Activated CD4-positive, CD25-positive, alpha-beta regulatory T cell treated with anti-CD3 and anti-CD28 coated beads, Interleukin-2, amount 50 U/mL, for 24 hours (primary cell): Measurements from ENCODE around the gene PRDX2.

Experiments used
- ATAC-seq, 2 donors: fragments of 150-1000 bp; cut with Tn5 transposase; one replicate each; pipeline ENCODE4 v1.10.0; 2021; ENCODE audit warnings: mild to moderate bottlenecking in 1 of 2, moderate library complexity in 1 of 2

PRDX2 gene

DNA sequence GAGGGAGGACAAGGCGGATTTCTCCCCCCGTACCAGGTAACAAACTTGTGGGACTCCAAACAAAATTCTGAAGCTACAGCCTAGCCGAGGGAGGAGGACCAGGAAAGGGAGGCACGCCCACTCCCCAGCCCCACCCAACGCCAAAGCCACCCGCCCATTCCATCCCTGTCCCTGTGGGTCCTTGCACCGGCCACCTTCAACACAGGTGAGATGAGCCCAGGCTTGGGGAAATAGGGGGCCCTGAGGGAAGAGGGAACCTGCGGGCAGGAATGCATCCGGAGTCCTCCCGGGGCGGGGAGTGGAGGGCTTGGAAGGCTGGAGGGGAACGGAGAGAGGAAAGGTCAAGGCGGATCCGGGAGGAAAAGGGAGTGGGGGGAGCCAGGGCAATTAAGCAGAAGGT is 50.0 kb downstream of the PRDX2 start, which contains the start of gene BEST2:
TSS of gene BEST2 (plus strand) at position 157 of the 400 bp plus-strand sequence. CDS start 802 bp downstream, outside the sequence.
- no peak for ATAC-seq

DNA sequence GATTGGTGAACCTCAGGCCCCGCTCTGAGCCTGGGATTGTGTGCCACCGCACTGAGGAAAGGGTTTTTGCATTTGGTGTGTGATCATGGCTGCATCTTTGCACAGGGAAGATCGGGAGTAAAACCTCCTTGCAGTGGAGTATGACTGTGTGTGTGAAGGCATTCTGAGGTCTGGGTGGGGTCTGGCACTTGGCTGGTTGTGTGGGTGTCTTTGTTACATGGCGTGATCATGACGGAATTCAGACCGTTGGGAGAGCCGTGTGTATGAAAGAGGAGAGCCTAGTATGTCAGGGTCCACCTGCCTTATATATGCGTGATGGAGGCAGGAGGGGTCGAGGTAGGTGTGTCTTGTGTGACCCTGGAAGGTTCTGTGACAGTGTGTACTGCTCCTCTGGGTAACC is 50.7 kb downstream of the PRDX2 start:
- no peak for ATAC-seq

- no peak for ATAC-seq
These were observed 51.6 kb downstream of the PRDX2 start for GRCh38 chr19:12749938-12750521.

- ATAC-seq = no peak
These were observed 53.1 kb downstream of the PRDX2 start for GRCh38 chr19:12748489-12748888.
